Measurements from ENCODE around the gene PTPRG.
"Not testable (repeated sequence)": the region's sequence is repeated elsewhere in the genome, so short reads cannot be mapped to it uniquely, and the experiment has no call there.

PTPRG gene

GRCh38 chr3:61802772-61803171 is 241.4 kb downstream of the PTPRG start:
- DNase-seq (ENCODE audit: low read depth): no peak

DNA sequence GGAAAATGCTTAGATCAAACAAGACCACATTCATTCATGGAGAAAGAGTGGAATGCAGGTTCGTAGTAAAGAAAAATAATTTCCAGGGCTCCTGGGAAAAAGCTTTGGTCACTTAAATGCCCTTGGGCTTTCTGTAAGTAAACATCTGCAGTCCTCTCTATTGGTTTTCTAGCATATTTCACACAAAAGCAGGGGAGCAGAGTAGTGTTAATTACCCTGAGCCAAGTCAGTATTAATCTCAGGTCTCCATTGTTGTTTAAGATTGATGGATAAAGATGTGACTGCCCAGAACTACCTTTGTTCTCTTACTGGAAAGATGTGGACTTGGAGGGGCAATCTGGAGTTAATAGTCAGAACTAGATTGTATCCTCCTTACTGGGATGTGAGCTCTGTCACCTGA is 242.6 kb downstream of the PTPRG start:
- no peak for DNase-seq (ENCODE audit: low read depth)

DNA sequence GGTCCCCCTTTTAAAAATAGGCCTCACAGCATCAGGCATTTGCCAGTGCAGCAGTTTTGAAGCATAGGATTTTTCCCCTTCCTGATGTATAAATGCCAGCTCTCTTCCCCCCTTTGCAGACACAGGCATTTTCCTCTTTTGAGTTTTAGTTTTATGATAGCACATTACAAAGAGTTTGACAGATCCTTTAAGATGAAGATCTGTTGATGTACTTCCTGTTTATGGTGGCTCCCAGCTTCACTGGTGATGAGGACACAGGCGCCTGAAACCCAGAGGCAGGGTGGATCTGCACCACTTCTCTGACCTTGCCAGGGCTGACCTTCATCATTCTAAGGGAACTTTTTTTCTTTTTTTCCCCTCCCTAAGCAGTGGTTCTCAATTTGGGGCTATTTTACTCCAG is 243.4 kb downstream of the PTPRG start:
- DNase-seq (ENCODE audit: low read depth): no peak

DNA sequence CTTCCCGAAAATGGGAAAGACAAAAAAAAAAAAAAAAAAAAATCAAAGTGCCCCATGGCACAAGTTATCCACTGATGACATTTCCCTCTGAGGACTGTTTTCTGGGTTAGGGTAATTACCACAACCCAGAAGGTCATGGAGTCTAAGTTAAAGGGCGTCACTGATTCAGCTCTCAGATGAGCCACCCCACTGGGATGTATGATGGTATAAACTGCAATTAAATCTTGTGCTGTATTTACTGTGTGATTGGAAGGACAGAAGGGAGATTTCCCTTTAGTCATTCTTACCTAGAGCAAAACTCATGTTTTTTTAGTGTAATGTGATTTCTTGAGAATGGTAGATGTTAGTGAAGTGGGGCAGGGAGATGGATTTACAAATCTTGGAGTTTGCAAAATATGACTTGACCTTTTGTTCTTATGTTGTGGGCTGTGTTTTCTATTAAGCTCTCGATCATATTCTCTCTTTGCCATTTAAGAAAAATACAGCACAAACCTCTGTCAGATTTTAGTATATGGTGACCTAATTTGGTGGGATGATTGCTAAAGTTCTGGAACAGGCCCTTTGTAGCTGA is 244.2 kb downstream of the PTPRG start:
- no peak for DNase-seq (ENCODE audit: low read depth)

DNA sequence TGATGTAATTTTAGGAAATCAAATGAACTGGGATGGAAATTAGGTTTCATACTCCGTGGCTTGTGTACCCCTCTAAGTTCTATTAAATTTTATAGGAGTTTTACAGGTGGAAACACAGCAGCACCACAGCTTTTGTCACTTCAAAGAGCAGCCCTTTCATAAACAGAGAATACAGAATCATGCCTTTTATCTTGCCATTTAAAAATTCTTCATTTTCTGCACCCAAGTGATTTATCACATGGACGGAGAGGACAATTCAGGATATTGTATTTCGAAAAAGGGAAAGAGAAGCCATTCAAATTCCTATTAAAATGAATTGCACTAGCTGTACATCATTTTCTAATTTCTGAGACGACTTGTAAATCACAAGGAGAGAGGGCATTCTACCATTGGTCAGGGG is 245.4 kb downstream of the PTPRG start:
- no peak for DNase-seq (ENCODE audit: low read depth)

DNA sequence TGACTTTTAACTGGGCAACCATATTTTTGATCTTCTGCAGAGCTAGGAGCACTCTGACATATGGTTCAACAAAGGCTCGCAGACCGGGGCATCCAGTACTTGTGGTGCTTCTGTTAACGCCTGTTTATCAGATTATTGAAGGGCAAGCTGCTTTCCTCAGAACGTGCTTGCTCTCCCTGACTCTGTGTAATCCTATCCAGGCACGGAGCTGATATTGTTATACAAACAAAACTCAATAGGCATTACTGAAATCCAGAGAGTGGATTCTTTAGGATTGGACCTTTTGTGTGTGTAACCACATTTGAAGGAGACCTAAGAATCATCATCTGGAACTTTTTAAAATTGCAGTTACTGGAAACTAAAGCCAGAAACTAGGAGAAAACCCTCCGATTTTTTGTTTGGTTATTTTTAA is 246.5 kb downstream of the PTPRG start:
- DNase-seq (ENCODE audit: low read depth): no peak

DNA sequence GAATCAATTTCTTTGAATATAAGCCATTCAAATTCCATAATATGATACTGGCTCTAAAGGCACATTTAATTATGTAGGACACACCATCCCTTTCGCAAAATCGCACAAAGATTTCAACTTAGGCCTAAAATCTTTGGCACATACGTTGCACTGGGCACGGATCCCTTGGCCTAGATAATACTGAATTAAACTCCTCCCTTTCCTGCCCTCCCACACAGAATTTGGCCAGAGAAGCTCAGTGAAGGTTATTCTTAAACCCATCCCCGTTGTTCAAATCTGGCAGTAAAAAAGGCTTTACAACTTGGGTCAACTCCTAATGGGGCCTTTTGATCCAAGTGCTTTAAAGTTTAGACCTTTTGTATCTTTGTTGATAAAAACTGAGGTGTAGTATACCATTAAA is 247.2 kb downstream of the PTPRG start:
- no peak for DNase-seq (ENCODE audit: low read depth)

GRCh38 chr3:61808999-61809398 is 247.6 kb downstream of the PTPRG start:
- no peak for DNase-seq (ENCODE audit: low read depth)

DNA sequence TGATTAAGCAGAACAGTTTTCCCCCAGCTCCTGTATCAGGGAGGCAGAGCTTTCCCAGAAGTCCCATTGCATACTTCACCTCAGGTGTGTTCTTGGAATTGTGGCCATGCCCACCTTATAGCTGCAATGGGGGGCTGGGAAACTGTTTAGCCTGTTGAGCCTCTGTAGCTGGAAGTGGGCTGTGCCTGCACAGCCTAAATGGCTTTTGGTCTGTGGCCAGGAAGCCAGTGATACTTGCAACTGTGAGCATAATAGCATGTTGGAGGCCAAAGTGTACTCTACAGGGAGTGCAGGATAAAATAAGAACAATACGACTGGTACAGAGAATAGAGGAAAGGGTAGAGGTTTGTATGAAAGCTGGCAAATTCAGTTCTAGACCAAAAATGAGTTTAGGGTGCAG is 248.5 kb downstream of the PTPRG start:
- no peak for DNase-seq (ENCODE audit: low read depth)

DNA sequence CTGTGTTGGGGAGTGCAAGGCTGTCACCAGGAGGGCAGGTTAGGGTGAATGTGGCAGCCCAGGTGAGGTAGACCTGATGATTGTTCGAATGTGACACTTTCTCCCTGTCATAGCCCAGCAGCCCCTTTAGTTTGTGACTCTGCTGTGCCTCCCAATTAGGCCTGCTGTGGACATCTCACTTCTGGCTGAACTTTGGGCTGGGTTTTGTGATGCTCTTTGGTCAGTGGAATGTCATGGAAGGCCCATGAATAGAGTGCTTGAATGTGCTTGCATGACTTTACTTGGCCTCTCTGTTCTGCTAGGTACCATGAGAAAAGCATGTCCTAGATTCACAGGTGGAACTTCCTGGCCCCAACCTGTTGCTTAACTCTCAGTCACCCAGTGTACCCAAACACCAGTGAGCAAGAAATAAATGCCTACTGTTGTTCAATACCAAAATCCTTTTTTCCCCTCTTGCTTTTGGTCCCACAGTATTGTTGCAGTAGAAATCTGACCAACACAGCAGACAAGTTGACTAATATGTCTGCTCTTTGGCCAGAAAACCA is 249.7 kb downstream of the PTPRG start:
- DNase-seq (ENCODE audit: low read depth): no peak

- DNase-seq (ENCODE audit: low read depth): no peak
Measured at GRCh38 chr3:61811652-61812051, 250.3 kb downstream of the PTPRG start.

DNA sequence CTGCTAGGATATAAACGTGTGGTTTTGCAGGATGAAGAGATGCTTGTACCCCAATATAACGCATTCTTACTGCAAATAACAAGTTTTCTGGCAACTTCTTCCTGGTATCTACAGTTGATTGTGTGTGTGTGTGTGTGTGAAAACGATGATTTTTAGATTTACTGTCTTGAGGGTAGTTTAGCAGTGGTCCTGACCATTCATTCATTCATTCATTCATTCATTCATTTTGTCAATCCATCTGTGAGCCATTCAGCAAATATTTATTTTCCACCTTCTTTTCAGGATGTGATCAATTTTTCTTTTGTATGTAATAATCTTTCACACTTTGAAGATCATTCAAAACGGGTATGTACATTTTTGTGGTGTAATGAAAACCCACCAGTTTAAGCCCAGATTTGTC is 250.7 kb downstream of the PTPRG start:
- no peak for DNase-seq (ENCODE audit: low read depth)

GRCh38 chr3:61812517-61812916 is 251.1 kb downstream of the PTPRG start:
- DNase-seq (ENCODE audit: low read depth): no peak

- no peak for DNase-seq (ENCODE audit: low read depth)
Measured at GRCh38 chr3:61813636-61814035, 252.3 kb downstream of the PTPRG start.

- DNase-seq (ENCODE audit: low read depth): no peak
Measured at GRCh38 chr3:61814674-61815073, 253.3 kb downstream of the PTPRG start.

- DNase-seq (ENCODE audit: low read depth): not testable (repeated sequence)
Measured at GRCh38 chr3:61816304-61816703, 254.9 kb downstream of the PTPRG start.

GRCh38 chr3:61819861-61820260 is 258.5 kb downstream of the PTPRG start:
- DNase-seq (ENCODE audit: low read depth): no peak

DNA sequence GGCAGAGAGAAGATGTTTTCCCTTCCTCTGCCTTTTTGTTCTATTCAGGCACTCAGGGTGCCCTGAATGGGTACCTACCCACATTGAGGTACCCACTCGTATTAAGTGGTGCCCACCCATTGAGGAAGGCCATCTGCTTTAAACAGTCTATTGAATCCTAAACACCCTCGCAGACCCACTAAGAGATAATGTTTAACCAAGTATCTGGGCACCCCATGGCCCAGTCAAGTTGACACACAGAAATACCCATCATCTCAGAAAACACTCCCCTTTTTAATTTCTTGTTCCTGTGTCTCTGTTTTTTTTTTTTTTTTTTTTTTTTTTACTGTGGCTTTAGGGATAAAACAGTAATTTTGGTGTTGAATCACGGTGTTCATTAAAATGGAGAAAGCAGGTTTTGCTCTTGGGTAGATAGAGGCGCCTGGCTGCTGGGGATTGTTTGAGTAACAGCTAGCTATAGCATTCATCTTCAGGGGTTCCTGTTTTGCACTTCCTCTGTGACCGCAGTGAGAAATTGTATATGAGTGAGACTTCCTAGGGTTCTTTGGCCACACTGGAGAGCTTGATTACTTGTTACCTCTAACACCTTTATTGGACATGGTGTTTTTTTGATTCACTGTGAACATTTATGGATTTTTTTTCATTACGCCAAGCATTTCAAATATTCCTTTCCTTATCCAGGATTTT is 259.1 kb downstream of the PTPRG start:
- DNase-seq (ENCODE audit: low read depth): no peak

- DNase-seq (ENCODE audit: low read depth): no peak
Measured at GRCh38 chr3:61821823-61822251, 260.5 kb downstream of the PTPRG start.

- no peak for DNase-seq (ENCODE audit: low read depth)
Measured at GRCh38 chr3:61822588-61822987, 261.2 kb downstream of the PTPRG start.

DNA sequence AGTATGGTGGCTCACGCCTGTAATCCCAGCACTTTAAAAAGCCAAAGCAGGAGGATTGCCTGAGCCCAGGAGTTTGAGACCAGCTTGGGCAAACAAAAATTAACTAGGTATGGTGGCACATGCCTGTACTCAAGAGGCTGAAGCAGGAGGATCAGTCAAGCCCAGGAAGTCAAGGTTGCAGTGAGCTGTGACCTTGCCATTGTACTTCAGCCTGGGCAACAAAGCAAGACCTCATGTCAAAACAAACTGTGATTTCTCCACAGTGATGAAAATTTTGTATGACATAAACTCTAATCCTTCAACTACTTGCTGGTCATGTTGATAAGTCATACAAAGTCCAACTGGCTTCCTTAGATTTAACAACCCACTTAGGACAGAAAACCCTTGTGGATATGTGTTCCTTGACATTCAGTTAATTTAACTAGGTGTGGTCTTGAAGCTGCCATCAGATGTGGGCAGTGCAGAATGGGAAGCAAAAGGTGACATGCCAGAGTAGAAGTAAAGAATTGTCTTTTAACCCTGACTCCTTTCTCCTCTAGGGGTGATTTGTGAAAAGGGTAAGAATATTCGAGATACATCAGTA is 263.3 kb downstream of the PTPRG start:
- DNase-seq (ENCODE audit: low read depth): no peak

DNA sequence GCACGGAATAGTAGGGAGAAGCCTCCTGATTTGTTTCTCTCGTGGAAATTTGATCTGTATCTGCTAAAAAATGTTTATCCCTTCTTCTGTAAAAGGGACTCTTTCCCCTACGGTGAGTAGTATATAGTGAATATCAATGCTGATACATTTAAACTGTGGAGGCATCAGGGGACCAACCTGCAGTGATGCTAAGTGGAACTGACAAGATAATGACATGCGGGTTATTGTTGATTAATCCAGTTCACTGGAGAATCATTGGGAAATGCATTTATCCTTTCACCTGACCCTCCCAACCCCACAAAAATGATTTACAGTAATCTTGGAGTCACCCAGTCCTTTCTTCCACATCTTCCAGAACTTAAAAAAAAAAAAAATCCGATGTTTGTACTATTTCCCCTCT is 264.8 kb downstream of the PTPRG start:
- DNase-seq (ENCODE audit: low read depth): no peak

- DNase-seq (ENCODE audit: low read depth): no peak
Measured at GRCh38 chr3:61828184-61828874, 267.0 kb downstream of the PTPRG start.
